ENCODE measurements around the gene CCL19.

CCL19 gene

DNA sequence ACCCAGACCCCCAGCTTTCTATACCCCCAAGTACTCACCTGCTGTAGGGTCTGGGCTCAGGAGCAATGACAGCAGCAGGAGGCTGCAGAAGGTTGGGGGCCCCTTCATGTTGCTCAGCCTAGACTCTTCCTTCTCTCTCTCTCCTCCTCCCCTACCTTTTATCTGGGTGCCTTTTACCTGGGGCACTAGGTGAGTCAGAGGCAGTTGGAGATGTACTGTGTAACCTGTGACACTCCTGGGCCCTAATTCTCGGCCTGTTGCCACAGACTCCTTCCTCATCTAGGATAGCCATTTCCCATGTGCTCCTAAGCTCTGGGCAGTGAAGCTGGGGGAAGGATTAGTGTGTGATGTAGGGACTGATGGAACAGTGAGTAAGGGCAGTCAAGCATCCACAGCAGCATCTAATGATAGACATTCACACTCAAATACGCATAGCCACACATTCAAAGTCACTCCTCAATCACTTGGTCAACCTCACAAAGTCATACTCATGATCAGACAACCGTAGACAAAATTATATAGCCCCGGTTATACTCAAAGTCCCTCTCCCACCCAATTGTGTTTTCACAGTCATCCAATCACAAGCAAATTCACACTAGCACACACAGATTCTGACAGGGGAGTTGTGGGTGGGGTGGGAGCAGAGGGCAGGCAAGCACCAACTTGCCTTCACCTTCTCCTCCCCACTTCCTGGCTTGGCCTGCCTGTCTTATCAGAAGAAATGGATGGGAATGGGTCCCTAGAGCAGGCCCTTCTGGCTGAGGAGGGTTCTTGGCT, 28.4 kb downstream of the CCL19 start, which contains the start of gene CCL27:
Gene CCL27, minus strand, starts transcription at position 132 of the 777 bp plus-strand sequence. Its CDS starts 24 bp downstream, at position 108.
- Histone ChIP-seq H3K4me2 (ENCODE audit: insufficient read depth, low read length) (peak within 1 kb of the TSS; percentile 17), H3K9ac (ENCODE audit: low read depth, low read length) (no peak within 1 kb of the TSS; the same call in 1 of the 2 replicates), H2AFZ (ENCODE audit: low read depth, low read length) (peak within 1 kb of the TSS; percentile 36), H3K27me3 (ENCODE audit: insufficient read depth, low read length, poor library complexity) (no peaks in the 10 kb centered on the region), H3K4me1 (ENCODE audit: insufficient read depth, low read length) (peaks cover 21% of the 10 kb centered on the region), H3K36me3 (ENCODE audit: insufficient read depth, low read length) (no peaks in the 10 kb centered on the region), H3K4me3 (ENCODE audit: low read depth in 1 of 2, low read length in 2 of 2) (no peak within 1 kb of the TSS), H3K27ac (ENCODE audit: low read length) (peak within 1 kb of the TSS; percentile 65), H4K20me1 (ENCODE audit: insufficient read depth, low read length) (no peaks in the 10 kb centered on the region), H3K9me3 (ENCODE audit: insufficient read depth, low read length, severe bottlenecking) (no peaks in the 10 kb centered on the region), H3K79me2 (ENCODE audit: insufficient read depth, low read length) (no peaks in the 10 kb centered on the region)
- DNase-seq (peak; percentile 69), ATAC-seq (ENCODE audit: insufficient read depth, low read depth) (peak; percentile 88)
- no peak for TF ChIP-seq EZH2 (IDR thresholded peaks at IDR 0.05; ENCODE audit: borderline replicate concordance, low read depth, low read length, severe bottlenecking)
- TF ChIP-seq, protein P1, sequence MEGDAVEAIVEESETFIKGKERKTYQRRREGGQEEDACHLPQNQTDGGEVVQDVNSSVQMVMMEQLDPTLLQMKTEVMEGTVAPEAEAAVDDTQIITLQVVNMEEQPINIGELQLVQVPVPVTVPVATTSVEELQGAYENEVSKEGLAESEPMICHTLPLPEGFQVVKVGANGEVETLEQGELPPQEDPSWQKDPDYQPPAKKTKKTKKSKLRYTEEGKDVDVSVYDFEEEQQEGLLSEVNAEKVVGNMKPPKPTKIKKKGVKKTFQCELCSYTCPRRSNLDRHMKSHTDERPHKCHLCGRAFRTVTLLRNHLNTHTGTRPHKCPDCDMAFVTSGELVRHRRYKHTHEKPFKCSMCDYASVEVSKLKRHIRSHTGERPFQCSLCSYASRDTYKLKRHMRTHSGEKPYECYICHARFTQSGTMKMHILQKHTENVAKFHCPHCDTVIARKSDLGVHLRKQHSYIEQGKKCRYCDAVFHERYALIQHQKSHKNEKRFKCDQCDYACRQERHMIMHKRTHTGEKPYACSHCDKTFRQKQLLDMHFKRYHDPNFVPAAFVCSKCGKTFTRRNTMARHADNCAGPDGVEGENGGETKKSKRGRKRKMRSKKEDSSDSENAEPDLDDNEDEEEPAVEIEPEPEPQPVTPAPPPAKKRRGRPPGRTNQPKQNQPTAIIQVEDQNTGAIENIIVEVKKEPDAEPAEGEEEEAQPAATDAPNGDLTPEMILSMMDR (IDR thresholded peaks at IDR 0.05; ENCODE audit: borderline replicate concordance, extremely low read depth, low read length, poor library complexity, severe bottlenecking) = no peak

DNA sequence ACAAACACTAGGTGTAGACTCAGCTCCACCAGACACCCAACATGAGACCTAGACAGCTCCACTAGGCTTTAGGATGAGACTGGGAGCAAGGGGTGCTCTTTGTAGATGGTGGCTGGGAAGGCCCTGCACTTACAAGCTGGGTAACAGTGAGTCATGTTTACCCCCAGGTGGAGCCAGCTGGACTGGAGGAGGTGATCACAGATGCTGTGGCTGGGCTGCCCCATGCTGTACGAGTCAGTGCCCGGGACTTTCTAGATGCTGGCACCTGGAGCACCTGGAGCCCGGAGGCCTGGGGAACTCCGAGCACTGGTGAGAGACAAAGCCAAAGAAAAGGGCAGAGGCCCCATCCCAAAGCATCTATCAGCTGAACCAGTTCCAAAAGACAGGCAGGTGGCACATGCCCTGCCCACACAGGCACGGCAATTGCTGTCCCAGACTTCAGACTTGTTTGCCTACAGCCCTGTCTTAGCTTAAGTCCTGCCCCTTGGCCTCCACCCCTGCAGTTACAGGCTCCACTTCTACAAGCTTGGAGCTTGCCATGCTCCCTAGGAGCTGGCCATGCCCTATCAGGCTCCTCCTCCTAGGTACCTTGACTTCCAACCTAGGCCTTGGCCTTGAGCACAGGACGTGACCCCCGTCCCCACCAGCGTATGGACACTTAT, 31.4 kb downstream of the CCL19 start:
- no peak overlapping the region for H3K27ac ChIP-seq (ENCODE audit: low read length)
- H3K4me1 ChIP-seq (ENCODE audit: insufficient read depth, low read length) = peaks cover 21% of the 10 kb centered on the region
- H3K4me3 ChIP-seq (ENCODE audit: low read depth in 1 of 2, low read length in 2 of 2) = no peak overlapping the region
- H3K79me2 ChIP-seq (ENCODE audit: insufficient read depth, low read length) = no peaks in the 10 kb centered on the region
- H4K20me1 ChIP-seq (ENCODE audit: insufficient read depth, low read length) = no peaks in the 10 kb centered on the region
- no peak for DNase-seq
- H3K9me3 ChIP-seq (ENCODE audit: insufficient read depth, low read length, severe bottlenecking) = no peaks in the 10 kb centered on the region
- H2AFZ ChIP-seq (ENCODE audit: low read depth, low read length) = no peak overlapping the region
- H3K36me3 ChIP-seq (ENCODE audit: insufficient read depth, low read length) = no peaks in the 10 kb centered on the region
- ATAC-seq (ENCODE audit: insufficient read depth, low read depth) = no peak
- H3K27me3 ChIP-seq (ENCODE audit: insufficient read depth, low read length, poor library complexity) = no peaks in the 10 kb centered on the region
- no peak overlapping the region for H3K4me2 ChIP-seq (ENCODE audit: insufficient read depth, low read length)
- H3K9ac ChIP-seq (ENCODE audit: low read depth, low read length) = no peak overlapping the region
- no peak for TF ChIP-seq EZH2 (IDR thresholded peaks at IDR 0.05; ENCODE audit: borderline replicate concordance, low read depth, low read length, severe bottlenecking)
- TF ChIP-seq, protein P1 (IDR thresholded peaks at IDR 0.05; ENCODE audit: borderline replicate concordance, extremely low read depth, low read length, poor library complexity, severe bottlenecking) = no peak

DNA sequence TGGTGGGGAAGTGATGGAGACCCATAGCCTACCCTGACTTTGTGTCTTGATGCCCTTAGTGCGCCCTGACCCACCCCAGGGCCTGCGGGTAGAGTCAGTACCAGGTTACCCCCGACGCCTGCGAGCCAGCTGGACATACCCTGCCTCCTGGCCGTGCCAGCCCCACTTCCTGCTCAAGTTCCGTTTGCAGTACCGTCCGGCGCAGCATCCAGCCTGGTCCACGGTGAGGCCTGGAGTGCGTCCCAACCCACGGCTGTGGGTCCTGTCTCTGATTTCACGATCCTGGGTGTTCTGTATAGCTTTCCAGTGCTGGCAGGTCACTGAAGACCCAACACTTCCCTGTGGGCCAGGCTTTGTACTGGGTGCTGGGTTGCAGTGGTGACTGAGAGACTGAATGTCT, 32.6 kb downstream of the CCL19 start:
- Histone ChIP-seq H3K4me3 (ENCODE audit: low read depth in 1 of 2, low read length in 2 of 2) (no peak overlapping the region), H2AFZ (ENCODE audit: low read depth, low read length) (no peak overlapping the region), H3K4me2 (ENCODE audit: insufficient read depth, low read length) (no peak overlapping the region), H3K27ac (ENCODE audit: low read length) (no peak overlapping the region), H3K9me3 (ENCODE audit: insufficient read depth, low read length, severe bottlenecking) (no peaks in the 10 kb centered on the region), H4K20me1 (ENCODE audit: insufficient read depth, low read length) (no peaks in the 10 kb centered on the region), H3K4me1 (ENCODE audit: insufficient read depth, low read length) (peaks cover 14% of the 10 kb centered on the region), H3K27me3 (ENCODE audit: insufficient read depth, low read length, poor library complexity) (no peaks in the 10 kb centered on the region), H3K79me2 (ENCODE audit: insufficient read depth, low read length) (no peaks in the 10 kb centered on the region), H3K36me3 (ENCODE audit: insufficient read depth, low read length) (no peaks in the 10 kb centered on the region), H3K9ac (ENCODE audit: low read depth, low read length) (no peak overlapping the region)
- DNase-seq (no peak), ATAC-seq (ENCODE audit: insufficient read depth, low read depth) (no peak)
- TF ChIP-seq, protein P1 (IDR thresholded peaks at IDR 0.05; ENCODE audit: borderline replicate concordance, extremely low read depth, low read length, poor library complexity, severe bottlenecking) = no peak
- TF ChIP-seq EZH2 (IDR thresholded peaks at IDR 0.05; ENCODE audit: borderline replicate concordance, low read depth, low read length, severe bottlenecking) = no peak
